Frontal cortex (tissue), 4 donors: Measurements from ENCODE around the gene RBM15B. TPM values are rescaled to one million over a fixed set of nuclear protein-coding genes. Genes with fewer than 3 reads are reported as not detected.

ENCODE experiments used
- DNase-seq, 2 donors: peaks; one replicate each; pipeline ENCODE4 v3.0.0; 2012; ENCODE audit warnings: low spot score in 2 of 2
- FAIRE-seq: peaks from 2 replicates; lab custom pipeline; 2012; peaks lifted over from hg19 to GRCh38; lab: Jason Lieb, UNC
- total RNA-seq: library from RNA; depleted of rRNA; stranded (reverse); fragments of >200 nt; gene quantifications from one replicate; pipeline ENCODE4 v1.2.3, GENCODE V29; 2014
- donor health status: control.
- donor health status: control.
- donor health status: control.

Gene RBM15B
- total RNA-seq, 1 donor from 2014 or later: 31.0 TPM

GRCh38 chr3:51389423-51390183 is 1.5 kb upstream of the RBM15B start:
- no peak for FAIRE-seq
- peak; percentile 38 to 58 for DNase-seq

- FAIRE-seq: no peak
- DNase-seq: no peak
Measured at GRCh38 chr3:51390246-51391074, 625 bp upstream of the RBM15B start.

- FAIRE-seq (no peak), DNase-seq (peak; percentile 28 to 57)
Measured at GRCh38 chr3:51391566-51392354, 675 bp downstream of the RBM15B start.

GRCh38 chr3:51392355-51393133 is 1.5 kb downstream of the RBM15B start:
- FAIRE-seq (no peak), DNase-seq (no peak)

GRCh38 chr3:51393134-51393495 is 2.0 kb downstream of the RBM15B start:
- DNase-seq (no peak), FAIRE-seq (no peak)

GRCh38 chr3:51393564-51393963 is 2.5 kb downstream of the RBM15B start:
- DNase-seq: no peak
- FAIRE-seq: no peak

GRCh38 chr3:51394541-51394940 is 3.5 kb downstream of the RBM15B start:
- no peak for DNase-seq
- no peak for FAIRE-seq

GRCh38 chr3:51395493-51396213 is 4.6 kb downstream of the RBM15B start:
- DNase-seq (no peak), FAIRE-seq (no peak)

GRCh38 chr3:51396401-51396800 is 5.3 kb downstream of the RBM15B start:
- no peak for DNase-seq
- FAIRE-seq: no peak

- no peak for FAIRE-seq
- DNase-seq: no peak
Measured at GRCh38 chr3:51397392-51397791, 6.3 kb downstream of the RBM15B start.

- no peak for FAIRE-seq
- DNase-seq: no peak
Measured at GRCh38 chr3:51398595-51399310, 7.7 kb downstream of the RBM15B start.

GRCh38 chr3:51400166-51400565 is 9.1 kb downstream of the RBM15B start:
- no peak for FAIRE-seq
- DNase-seq: no peak

GRCh38 chr3:51401735-51402134 is 10.7 kb downstream of the RBM15B start:
- FAIRE-seq (no peak), DNase-seq (no peak)

GRCh38 chr3:51403675-51404074 is 12.6 kb downstream of the RBM15B start:
- DNase-seq (no peak), FAIRE-seq (no peak)

- DNase-seq: no peak
- FAIRE-seq: no peak
Measured at GRCh38 chr3:51408021-51408420, 16.9 kb downstream of the RBM15B start.

GRCh38 chr3:51408813-51409212 is 17.7 kb downstream of the RBM15B start:
- DNase-seq (no peak), FAIRE-seq (no peak)

GRCh38 chr3:51422211-51422610 is 31.1 kb downstream of the RBM15B start:
- FAIRE-seq (no peak), DNase-seq (no peak)

- DNase-seq: no peak
Measured at GRCh38 chr3:51426921-51427320, 35.8 kb downstream of the RBM15B start.

More at GRCh38 chr3:51426921-51427320, 35.8 kb downstream of the RBM15B start:
- no peak for FAIRE-seq
